H9 (cell line): ENCODE measurements around the gene PLEKHA5. TPM values are rescaled to one million over a fixed set of nuclear protein-coding genes. Genes with fewer than 3 reads are reported as not detected.

ENCODE experiments used
- DNase-seq: peaks from one replicate; pipeline ENCODE4 v3.0.0-alpha.2; 2017
- H2AFZ ChIP-seq: one replicate; pipeline ENCODE4 v1.6.1; 2013; ENCODE audit warnings: mild to moderate bottlenecking, low read length, control low read depth, moderate library complexity
- H2AK5ac ChIP-seq: 2 replicates; pipeline ENCODE4 v1.6.1; 2013; ENCODE audit warnings: low read length, control low read depth, mixed read lengths; ENCODE audit not compliant: insufficient read length
- H2BK120ac ChIP-seq: one replicate; pipeline ENCODE4 v1.6.1; 2013; ENCODE audit warnings: low read depth, mild to moderate bottlenecking, low read length, control low read depth, inconsistent platforms; ENCODE audit not compliant: poor library complexity, severe bottlenecking
- H2BK12ac ChIP-seq: 2 replicates; pipeline ENCODE4 v1.6.1; 2013; ENCODE audit warnings: low read length, control low read depth, mixed read lengths, low read depth; ENCODE audit not compliant: insufficient read length
- H2BK15ac ChIP-seq: 2 replicates; pipeline ENCODE4 v1.6.1; 2013; ENCODE audit warnings: low read depth, low read length, control low read depth
- H2BK20ac ChIP-seq: one replicate; pipeline ENCODE4 v1.6.1; 2013; ENCODE audit warnings: low read depth, mild to moderate bottlenecking, low read length, control low read depth, inconsistent platforms; ENCODE audit not compliant: poor library complexity, severe bottlenecking
- H2BK5ac ChIP-seq: 2 replicates; pipeline ENCODE4 v1.6.1; 2013; ENCODE audit warnings: low read length, control low read depth, mixed read lengths; ENCODE audit not compliant: insufficient read length
- H3K14ac ChIP-seq: 2 replicates; pipeline ENCODE4 v1.6.1; 2013; ENCODE audit warnings: low read length, control low read depth; ENCODE audit not compliant: insufficient read depth
- H3K18ac ChIP-seq: 2 replicates; pipeline ENCODE4 v1.6.1; 2013; ENCODE audit warnings: low read depth, mild to moderate bottlenecking, mixed read lengths, low read length, control low read depth; ENCODE audit not compliant: insufficient read length
- H3K23ac ChIP-seq: 2 replicates; pipeline ENCODE4 v1.6.1; 2013; ENCODE audit warnings: low read length, control low read depth, mixed read lengths, low read depth; ENCODE audit not compliant: insufficient read length
- H3K23me2 ChIP-seq: 2 replicates; pipeline ENCODE4 v1.6.1; 2013; ENCODE audit warnings: low read depth, mild to moderate bottlenecking, mixed read lengths, low read length, control low read depth; ENCODE audit not compliant: insufficient read length, poor library complexity, severe bottlenecking
- H3K27ac ChIP-seq: 2 replicates; pipeline ENCODE4 v1.5.1; 2013; ENCODE audit warnings: low read length, control low read depth, mixed read lengths, low read depth; ENCODE audit not compliant: insufficient read length
- H3K27me3 ChIP-seq: 2 replicates; pipeline ENCODE4 v1.6.1; 2013; ENCODE audit warnings: low read length, control low read depth, inconsistent platforms; ENCODE audit not compliant: insufficient read depth
- H3K4ac ChIP-seq: 2 replicates; pipeline ENCODE4 v1.6.1; 2013; ENCODE audit warnings: low read depth, mild to moderate bottlenecking, control low read depth, inconsistent platforms, low read length, moderate library complexity
- H3K4me1 ChIP-seq: 2 replicates; pipeline ENCODE4 v1.6.1; 2013; ENCODE audit warnings: low read length, control low read depth, inconsistent platforms; ENCODE audit not compliant: insufficient read depth
- H3K4me2 ChIP-seq: 2 replicates; pipeline ENCODE4 v1.6.1; 2013; ENCODE audit warnings: low read length, control low read depth, mixed read lengths; ENCODE audit not compliant: insufficient read length, insufficient read depth
- H3K56ac ChIP-seq: 2 replicates; pipeline ENCODE4 v1.6.1; 2013; ENCODE audit warnings: low read depth, mild to moderate bottlenecking, mixed read lengths, low read length, control low read depth; ENCODE audit not compliant: insufficient read length
- H3K79me1 ChIP-seq: 2 replicates; pipeline ENCODE4 v1.6.1; 2013; ENCODE audit warnings: low read depth, mild to moderate bottlenecking, moderate library complexity, low read length, control low read depth, inconsistent platforms; ENCODE audit not compliant: insufficient read depth, poor library complexity, severe bottlenecking
- H3K79me2 ChIP-seq: 2 replicates; pipeline ENCODE4 v1.6.1; 2013; ENCODE audit warnings: low read length, control low read depth, inconsistent platforms; ENCODE audit not compliant: insufficient read depth
- H3K9ac ChIP-seq: 2 replicates; pipeline ENCODE4 v1.6.1; 2013; ENCODE audit warnings: low read length, control low read depth, mixed read lengths; ENCODE audit not compliant: insufficient read length; ENCODE audit errors: extremely low read depth
- H3K9me3 ChIP-seq: one replicate; pipeline ENCODE4 v1.6.1; 2013; ENCODE audit warnings: low read depth, low read length, inconsistent platforms; ENCODE audit not compliant: control insufficient read depth
- H3T11ph ChIP-seq: one replicate; pipeline ENCODE4 v1.6.1; 2013; ENCODE audit warnings: mild to moderate bottlenecking, low read length, control low read depth, inconsistent platforms
- H4K20me1 ChIP-seq: one replicate; pipeline ENCODE4 v1.6.1; 2013; ENCODE audit not compliant: control insufficient read depth, insufficient read length, insufficient read depth
- H4K5ac ChIP-seq: 2 replicates; pipeline ENCODE4 v1.6.1; 2013; ENCODE audit warnings: low read depth, mild to moderate bottlenecking, mixed read lengths, low read length, control low read depth; ENCODE audit not compliant: insufficient read length
- H4K8ac ChIP-seq: replicated peaks from 2 replicates; pipeline ENCODE4 v1.6.1; 2013; ENCODE audit warnings: low read length, control low read depth, mixed read lengths, low read depth; ENCODE audit not compliant: insufficient read length
- H4K91ac ChIP-seq: 2 replicates; pipeline ENCODE4 v1.6.1; 2013; ENCODE audit warnings: low read depth, mild to moderate bottlenecking, moderate library complexity, mixed read lengths, low read length, control low read depth; ENCODE audit not compliant: insufficient read length
- H3K27ac Mint-ChIP-seq, 3 experiments: 2 replicates in 2 of 3; 3 replicates in 1 of 3; pipeline ENCODE4 v1.8.0; 2020 to 2021; ENCODE audit warnings: mixed read lengths in 3 of 3, mild to moderate bottlenecking in 1 of 3, moderate library complexity in 1 of 3
- H3K27me3 Mint-ChIP-seq: 2 replicates; pipeline ENCODE4 v1.8.0; 2021; ENCODE audit warnings: low read depth, mild to moderate bottlenecking, moderate library complexity, mixed read lengths
- H3K36me3 Mint-ChIP-seq, 3 experiments: 2 replicates in 2 of 3; 3 replicates in 1 of 3; pipeline ENCODE4 v1.8.0; 2020 to 2021; ENCODE audit warnings: low read depth in 3 of 3, mixed read lengths in 3 of 3; ENCODE audit not compliant: insufficient read depth in 1 of 3
- H3K4me1 Mint-ChIP-seq, 2 experiments: 2 replicates each; pipeline ENCODE4 v1.8.0; 2020; ENCODE audit warnings: mixed read lengths in 2 of 2
- H3K4me3 Mint-ChIP-seq, 2 experiments: 2 replicates in 1 of 2; 3 replicates in 1 of 2; pipeline ENCODE4 v1.8.0; 2020 to 2021; ENCODE audit warnings: mild to moderate bottlenecking in 2 of 2, mixed read lengths in 2 of 2, moderate library complexity in 1 of 2
- H3K9me3 Mint-ChIP-seq, 2 experiments: 2 replicates in 1 of 2; 3 replicates in 1 of 2; pipeline ENCODE4 v1.8.0; 2020; ENCODE audit warnings: mild to moderate bottlenecking in 2 of 2, mixed read lengths in 2 of 2, moderate library complexity in 1 of 2
- WGBS: extraction: QIAGEN DNeasy Blood & Tissue Kit; methylation state at CpG from one replicate; pipeline ENCODE4 v1.1.7; 2013; ENCODE audit warnings: missing lambda C conversion rate, low lambda C conversion rate, mixed read lengths; ENCODE audit not compliant: insufficient read length; ENCODE audit errors: extremely low coverage; 5-methylcytosine and 5-hydroxymethylcytosine counted together
- total RNA-seq: library from RNA; stranded (reverse); gene quantifications from 2 replicates; pipeline ENCODE4 v1.2.1, GENCODE V29; 2021
- TF ChIP-seq, protein P1 (sequence below): fragments of 200-600 bp; sonication (generic); conservative IDR thresholded peaks from 3 replicates; pipeline ENCODE4 v1.8.0; 2021; ENCODE audit warnings: antibody characterized with exemption, mild to moderate bottlenecking

Gene PLEKHA5
- total RNA-seq, 1 experiment from 2014 or later, result 86.7 TPM

DNA sequence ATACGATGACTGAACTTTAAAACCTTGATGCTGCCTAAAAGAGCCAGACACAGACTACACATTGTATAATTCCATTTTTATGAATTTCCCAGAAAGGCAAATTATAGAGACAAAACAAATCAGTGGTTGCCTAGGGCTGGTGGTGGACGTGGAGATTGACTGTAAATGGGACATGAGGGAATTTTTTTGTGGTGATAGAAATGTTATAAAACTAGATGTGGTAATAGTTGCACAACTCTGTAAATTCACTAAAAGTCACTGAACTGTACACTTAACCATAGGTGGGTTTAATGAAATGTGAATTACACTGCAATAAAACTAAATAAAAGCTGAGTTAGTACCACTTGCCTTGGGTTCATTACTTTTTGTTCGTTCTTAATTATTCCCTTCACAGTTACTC is 72.1 kb downstream of the PLEKHA5 start:
- Histone ChIP-seq H2AK5ac (no peak overlapping the region), H3K79me2 (no peaks in the 10 kb centered on the region), H3K23ac (no peak overlapping the region)

More for the DNA sequence above, 72.1 kb downstream of the PLEKHA5 start:
- Histone ChIP-seq H3K18ac (no peak overlapping the region), H3T11ph (no peak overlapping the region), H3K14ac (no peak overlapping the region), H4K91ac (no peak overlapping the region), H2BK12ac (no peak overlapping the region), H3K9me3 (no peaks in the 10 kb centered on the region), H2BK20ac (no peak overlapping the region), H2BK15ac (no peak overlapping the region), H3K27me3 (no peaks in the 10 kb centered on the region), H2BK5ac (no peak overlapping the region), H2BK120ac (no peak overlapping the region), H3K23me2 (no peaks in the 10 kb centered on the region), H4K20me1 (no peaks in the 10 kb centered on the region), H2AFZ (no peak overlapping the region), H3K4me1 (peaks cover 6% of the 10 kb centered on the region; the same call in 1 of the 2 replicates), H3K9ac (no peak overlapping the region), H4K8ac (no peak overlapping the region), H3K79me1 (no peaks in the 10 kb centered on the region), H4K5ac (no peak overlapping the region), H3K4ac (no peak overlapping the region), H3K27ac (no peak overlapping the region), H3K4me2 (no peak overlapping the region), H3K56ac (no peak overlapping the region)
- H3K27ac Mint-ChIP-seq, result peak overlapping the region in 2 of 3 experiments; percentile 34 to 37; a peak in 2 of 7 replicates
- H3K36me3 Mint-ChIP-seq, result peaks cover 2 to 8% (median 5%) of the 10 kb centered on the region in 3 experiments; a peak in 5 of 7 replicates
- no peak for DNase-seq
- TF ChIP-seq, protein P1, sequence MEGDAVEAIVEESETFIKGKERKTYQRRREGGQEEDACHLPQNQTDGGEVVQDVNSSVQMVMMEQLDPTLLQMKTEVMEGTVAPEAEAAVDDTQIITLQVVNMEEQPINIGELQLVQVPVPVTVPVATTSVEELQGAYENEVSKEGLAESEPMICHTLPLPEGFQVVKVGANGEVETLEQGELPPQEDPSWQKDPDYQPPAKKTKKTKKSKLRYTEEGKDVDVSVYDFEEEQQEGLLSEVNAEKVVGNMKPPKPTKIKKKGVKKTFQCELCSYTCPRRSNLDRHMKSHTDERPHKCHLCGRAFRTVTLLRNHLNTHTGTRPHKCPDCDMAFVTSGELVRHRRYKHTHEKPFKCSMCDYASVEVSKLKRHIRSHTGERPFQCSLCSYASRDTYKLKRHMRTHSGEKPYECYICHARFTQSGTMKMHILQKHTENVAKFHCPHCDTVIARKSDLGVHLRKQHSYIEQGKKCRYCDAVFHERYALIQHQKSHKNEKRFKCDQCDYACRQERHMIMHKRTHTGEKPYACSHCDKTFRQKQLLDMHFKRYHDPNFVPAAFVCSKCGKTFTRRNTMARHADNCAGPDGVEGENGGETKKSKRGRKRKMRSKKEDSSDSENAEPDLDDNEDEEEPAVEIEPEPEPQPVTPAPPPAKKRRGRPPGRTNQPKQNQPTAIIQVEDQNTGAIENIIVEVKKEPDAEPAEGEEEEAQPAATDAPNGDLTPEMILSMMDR, result no peak
- no peak overlapping the region for H3K4me3 Mint-ChIP-seq
- WGBS, result no CpG with 5 or more reads among the region's 3 CpGs
- peaks cover 29 to 42% of the 10 kb centered on the region in 2 experiments for H3K4me1 Mint-ChIP-seq
- no peaks in the 10 kb centered on the region for H3K27me3 Mint-ChIP-seq
- H3K9me3 Mint-ChIP-seq, result no peaks in the 10 kb centered on the region
